Activated CD8-positive, alpha-beta memory T cell treated with anti-CD3 and anti-CD28 coated beads, Interleukin-2, amount 50 U/mL, for 48 hours (primary cell): Measurements from ENCODE around the gene MB21D2.

Source experiments
- DNase-seq: peaks from one replicate; pipeline ENCODE4 v3.0.0-alpha.2; 2020

Gene MB21D2

GRCh38 chr3:192830291-192831110, 87.2 kb downstream of the MB21D2 start:
- no peak for DNase-seq

- DNase-seq: no peak
These were observed 89.6 kb downstream of the MB21D2 start for GRCh38 chr3:192827863-192828594.

- no peak for DNase-seq
These were observed 90.4 kb downstream of the MB21D2 start for GRCh38 chr3:192827208-192827607.

GRCh38 chr3:192826214-192827006, 91.2 kb downstream of the MB21D2 start:
- DNase-seq: no peak

- DNase-seq: no peak
These were observed 91.9 kb downstream of the MB21D2 start for GRCh38 chr3:192825657-192826200.

GRCh38 chr3:192825216-192825615, 92.4 kb downstream of the MB21D2 start:
- DNase-seq: no peak

GRCh38 chr3:192824313-192824712, 93.3 kb downstream of the MB21D2 start:
- no peak for DNase-seq

GRCh38 chr3:192821161-192821560, 96.5 kb downstream of the MB21D2 start:
- no peak for DNase-seq

- DNase-seq: no peak
These were observed 97.5 kb downstream of the MB21D2 start for GRCh38 chr3:192820161-192820560.

GRCh38 chr3:192819001-192819569, 98.6 kb downstream of the MB21D2 start:
- no peak for DNase-seq

GRCh38 chr3:192818126-192818525, 99.5 kb downstream of the MB21D2 start:
- DNase-seq: no peak

GRCh38 chr3:192817506-192817905, 100.2 kb downstream of the MB21D2 start:
- DNase-seq: no peak

GRCh38 chr3:192817053-192817452, 100.6 kb downstream of the MB21D2 start:
- no peak for DNase-seq

GRCh38 chr3:192816351-192816750, 101.3 kb downstream of the MB21D2 start:
- DNase-seq: no peak

GRCh38 chr3:192812743-192813383, 104.8 kb downstream of the MB21D2 start:
- DNase-seq: no peak

- no peak for DNase-seq
These were observed 111.9 kb downstream of the MB21D2 start for GRCh38 chr3:192805711-192806110.

GRCh38 chr3:192804502-192804901, 113.2 kb downstream of the MB21D2 start:
- no peak for DNase-seq

- DNase-seq: no peak
These were observed 114.4 kb downstream of the MB21D2 start for GRCh38 chr3:192802957-192803899.

- no peak for DNase-seq
These were observed 115.7 kb downstream of the MB21D2 start for GRCh38 chr3:192801985-192802384.

GRCh38 chr3:192799721-192800120, 117.9 kb downstream of the MB21D2 start:
- DNase-seq: no peak

GRCh38 chr3:192795021-192795420, 122.6 kb downstream of the MB21D2 start:
- DNase-seq: no peak
